NCI-H1105 (cell line): ENCODE results near the gene TM4SF20.

Source experiments
- DNase-seq: peaks from one replicate; lab custom pipeline; 2025; lab: John Stamatoyannopoulos, UW

TM4SF20 gene

GRCh38 chr2:227320305-227321094, 58.6 kb downstream of the TM4SF20 start:
- no peak for DNase-seq

DNA sequence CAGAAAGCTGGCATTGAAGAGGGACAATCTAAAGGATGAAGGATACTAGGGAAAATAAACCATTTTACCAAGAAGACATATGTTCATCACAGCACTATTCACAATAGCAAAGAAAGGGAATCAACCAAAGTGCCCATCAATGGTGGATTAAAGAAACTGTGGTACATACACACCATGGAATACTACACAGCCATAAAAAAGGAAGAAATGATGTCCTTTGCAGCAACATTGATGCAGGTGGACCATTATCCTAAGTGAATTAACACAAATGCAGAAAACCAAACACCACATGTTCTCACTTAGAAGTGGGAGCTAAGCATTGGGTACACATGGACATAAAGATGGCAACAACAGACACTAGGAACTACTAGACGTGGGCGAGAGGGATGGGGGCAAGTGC, 61.3 kb downstream of the TM4SF20 start:
- DNase-seq, result no peak

DNA sequence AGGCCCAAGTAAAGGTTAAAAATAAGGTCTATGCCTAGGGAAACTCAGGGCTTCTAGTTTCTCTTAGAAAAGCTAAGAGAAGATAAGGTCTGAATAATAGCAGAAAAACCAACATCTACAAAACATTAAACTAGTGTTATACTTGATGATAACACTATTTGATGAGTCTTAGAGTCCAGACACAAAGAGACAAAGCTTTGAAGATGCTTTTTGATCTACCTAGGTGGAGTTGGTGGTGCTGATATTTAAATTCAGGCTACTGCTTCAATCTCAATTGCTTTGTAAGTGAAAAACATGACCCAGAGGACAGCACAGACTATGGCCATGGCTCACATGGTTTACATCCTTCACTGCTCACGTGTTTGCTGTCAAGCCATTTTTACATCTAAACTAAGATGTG, 65.8 kb downstream of the TM4SF20 start:
- DNase-seq, result no peak

DNA sequence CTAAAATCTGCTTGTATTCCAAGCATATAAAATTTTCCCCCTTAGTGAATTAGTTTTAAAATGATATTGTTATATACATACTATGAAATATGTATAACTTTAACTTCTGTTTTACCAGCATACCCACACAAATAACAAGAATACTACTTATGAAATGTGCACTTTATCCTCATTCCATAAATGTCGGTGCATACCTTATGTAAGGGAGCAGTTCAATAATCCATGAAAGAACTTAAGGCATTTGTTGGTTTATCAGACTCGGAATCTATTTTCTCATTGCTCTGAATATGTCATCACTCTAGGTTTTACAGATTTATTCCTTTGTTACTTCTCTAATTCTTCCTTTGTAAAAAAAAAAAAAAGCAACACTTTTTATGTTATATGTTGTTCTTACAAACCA, 66.5 kb downstream of the TM4SF20 start:
- DNase-seq, result no peak
